GM21526 (cell line): Measurements from ENCODE around the gene NKAIN4.

ENCODE experiments used
- ATAC-seq: cut with Tn5 transposase; IDR thresholded peaks from one replicate; pipeline ENCODE4 v1.9.1; 2021; ENCODE audit warnings: moderate library complexity; ENCODE audit not compliant: unreplicated experiment, low FRiP score

The NKAIN4 gene

DNA sequence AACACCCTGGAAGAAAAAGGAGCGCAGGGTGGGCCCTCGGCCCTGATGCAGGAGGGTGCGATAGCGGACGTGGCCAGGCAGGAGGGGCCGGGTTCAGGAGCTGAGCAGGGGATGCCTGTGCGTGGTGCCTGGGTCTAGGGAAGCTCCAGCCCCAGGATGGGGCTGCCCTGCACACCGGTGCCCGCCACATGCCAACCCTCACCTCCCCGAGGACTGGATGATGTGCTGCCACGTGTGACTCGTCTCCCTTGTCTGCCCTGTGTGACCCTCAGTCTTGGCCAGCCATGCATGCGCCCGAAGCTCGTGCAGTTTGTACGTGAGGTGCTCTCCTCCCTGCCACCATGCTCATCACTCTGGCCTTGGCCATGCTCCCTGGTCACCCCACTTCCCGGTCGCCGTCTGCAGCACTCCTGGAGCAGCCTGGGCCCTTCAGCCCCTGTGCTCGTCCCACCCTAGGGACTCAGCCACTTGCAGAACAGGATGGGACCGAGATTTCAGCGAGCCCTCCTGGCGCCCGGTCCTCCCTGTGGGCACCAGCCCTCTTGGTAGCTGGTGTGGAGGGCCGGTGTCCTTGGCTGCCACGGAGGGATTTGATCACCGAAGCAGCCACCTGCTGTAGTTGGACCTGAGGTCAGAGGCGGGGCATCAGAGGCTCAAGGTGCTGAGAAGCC is 34.5 kb upstream of the NKAIN4 start:
- no peak for ATAC-seq

DNA sequence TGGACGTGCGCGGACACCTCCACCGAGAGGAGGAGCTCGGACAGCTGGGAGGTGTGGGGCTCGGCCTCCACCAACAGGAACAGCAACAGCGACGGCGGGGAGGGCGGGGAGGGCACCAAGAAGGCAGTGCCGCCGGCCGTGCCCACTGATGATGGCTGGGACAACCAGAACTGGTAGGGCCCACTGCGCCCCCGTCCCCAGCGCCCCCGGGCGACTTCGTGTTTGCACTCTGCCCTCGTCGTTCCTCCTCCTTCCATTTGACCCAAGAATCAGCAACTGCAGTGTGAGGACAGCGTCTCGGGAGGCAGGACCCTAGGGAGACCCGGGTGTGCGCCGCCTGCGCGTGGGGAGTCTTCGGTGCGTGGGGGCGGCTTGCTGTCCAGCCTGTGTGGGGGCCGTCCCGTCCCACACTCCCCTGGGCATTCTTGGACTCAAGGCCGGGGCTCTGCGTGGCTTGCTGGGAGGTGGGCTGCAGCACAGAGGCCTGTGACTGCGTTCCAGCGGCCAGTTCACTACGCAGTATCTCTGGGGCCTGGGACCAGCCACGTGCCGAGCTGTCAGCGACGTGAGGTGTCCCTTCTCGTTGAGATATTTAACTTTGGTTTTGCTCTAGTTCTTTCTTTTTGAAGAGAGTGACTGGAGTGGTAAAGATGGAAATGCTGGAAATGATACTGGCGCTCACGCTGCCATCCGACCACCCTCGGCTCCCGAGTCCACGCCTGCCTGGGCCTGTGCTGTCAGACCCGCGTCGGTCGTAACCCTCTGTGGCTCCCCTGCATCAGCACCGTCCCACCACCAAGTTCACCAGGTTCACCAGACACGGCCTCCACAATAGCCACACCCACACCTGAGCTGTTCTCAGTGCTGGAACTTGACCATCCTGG is 33.7 kb upstream of the NKAIN4 start:
- ATAC-seq, result no peak

DNA sequence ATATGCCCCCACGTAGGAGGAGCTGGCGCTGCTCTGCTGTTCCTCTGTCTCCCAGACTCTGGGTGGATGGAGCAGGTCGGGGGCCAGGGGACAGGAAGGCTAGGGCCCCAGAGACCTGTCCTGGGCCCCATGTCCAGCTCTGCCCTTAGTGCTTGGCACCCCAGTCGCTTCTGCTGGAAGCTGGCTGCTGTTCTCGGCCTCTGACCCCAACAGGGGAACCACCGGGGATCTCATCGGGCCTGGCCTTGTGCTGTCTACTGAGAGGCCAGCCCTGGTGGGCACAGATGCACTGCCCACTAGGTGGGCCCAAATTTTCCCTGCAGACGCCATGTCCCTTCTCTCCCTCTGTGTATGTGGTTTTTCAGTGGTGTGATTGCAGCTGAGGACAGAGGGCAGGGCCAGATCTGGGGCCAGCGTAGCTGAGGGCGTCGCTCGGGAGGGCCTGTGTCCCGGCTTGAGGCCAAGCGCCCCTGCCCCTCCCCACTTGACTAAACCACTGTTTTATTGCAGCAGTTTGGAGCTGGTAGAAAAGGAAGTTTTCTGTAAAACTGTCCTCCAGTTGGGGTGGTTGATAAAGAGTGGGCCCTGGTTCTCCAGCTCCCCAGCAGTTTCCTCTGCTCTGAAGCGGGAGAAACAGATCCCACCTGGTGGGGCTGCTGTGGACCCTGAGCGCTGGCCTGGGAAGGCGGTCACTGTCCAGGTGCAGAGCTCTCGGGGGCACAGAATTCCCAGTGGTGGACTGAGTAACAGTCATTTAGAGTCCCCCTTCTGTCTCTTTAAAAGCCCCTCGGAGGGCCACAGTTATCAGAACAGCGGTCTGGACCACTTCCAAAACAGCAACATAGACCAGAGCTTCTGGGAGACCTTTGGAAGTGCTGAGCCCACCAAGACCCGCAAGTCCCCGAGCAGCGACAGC is 32.8 kb upstream of the NKAIN4 start:
- no peak for ATAC-seq

DNA sequence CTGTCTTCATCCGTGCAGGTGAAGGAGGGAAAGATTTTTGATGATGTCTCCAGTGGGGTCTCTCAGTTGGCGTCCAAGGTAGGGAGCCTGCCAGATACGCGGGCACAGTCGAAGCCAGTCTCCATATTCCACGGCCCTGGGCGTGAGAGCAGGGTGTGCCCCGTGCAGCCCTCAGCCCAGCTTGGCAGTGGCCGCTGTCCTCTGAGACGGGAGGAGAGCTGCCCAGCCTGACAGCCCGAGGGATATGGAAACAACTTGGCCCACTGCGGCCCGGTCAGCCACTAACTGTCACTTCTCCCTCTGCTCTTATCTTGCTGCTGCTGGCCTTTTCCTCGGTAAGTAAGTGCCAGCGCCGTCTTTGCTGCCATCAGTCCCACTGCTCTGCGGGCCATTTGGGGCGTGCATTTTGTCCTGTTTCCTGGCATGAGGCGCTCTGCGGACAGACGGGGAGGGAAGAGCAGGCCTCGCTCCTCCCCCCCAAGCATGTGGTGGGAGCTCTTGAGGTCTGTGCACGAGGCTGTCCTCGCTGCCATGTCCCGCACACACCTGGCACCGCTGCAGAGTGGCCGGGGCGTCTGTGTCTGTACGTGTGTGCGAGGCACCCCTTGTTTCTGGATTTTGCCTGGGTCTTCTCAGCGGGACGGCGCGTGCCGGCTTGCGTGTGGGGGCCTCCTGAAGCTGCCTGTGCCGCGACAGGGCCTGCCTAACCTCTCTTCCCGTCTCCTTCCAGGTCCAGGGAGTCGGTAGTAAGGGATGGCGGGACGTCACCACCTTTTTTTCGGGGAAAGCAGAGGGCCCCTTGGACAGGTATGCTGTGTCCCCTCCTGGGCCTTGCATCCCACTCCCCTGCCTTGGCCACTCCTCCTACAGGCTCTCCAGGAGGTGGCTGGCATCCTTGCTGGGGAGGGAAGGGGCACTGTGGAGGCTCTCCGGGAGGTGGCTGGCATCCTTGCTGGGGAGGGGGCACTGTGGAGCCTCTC is 31.7 kb upstream of the NKAIN4 start:
- no peak for ATAC-seq

DNA sequence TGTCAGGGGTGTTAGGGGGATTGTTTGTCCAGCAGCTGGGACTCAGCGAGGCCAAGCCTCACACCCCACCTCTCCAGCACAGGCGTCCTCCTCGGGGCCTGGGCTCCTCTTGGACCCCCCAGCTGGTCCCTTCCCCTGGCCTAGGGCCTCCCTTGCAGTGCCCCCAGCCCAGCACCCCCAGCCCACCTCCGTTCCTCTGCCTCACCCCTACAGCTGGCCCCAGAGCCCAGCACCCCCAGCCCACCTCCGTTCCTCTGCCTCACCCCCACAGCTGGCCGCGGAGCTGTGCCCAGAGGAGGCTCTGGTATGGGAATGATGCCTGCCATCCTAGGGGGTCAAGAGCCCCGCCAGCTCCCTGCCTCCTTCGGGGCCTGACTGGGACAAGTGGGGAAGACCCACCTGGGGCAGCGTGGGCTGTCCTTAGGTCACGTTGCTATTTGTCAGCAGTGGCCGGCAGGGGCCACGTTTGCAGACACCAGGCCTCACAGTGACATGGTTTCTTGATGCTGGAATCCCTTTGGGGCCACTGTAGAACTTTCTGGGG is 30.8 kb upstream of the NKAIN4 start:
- no peak for ATAC-seq

DNA sequence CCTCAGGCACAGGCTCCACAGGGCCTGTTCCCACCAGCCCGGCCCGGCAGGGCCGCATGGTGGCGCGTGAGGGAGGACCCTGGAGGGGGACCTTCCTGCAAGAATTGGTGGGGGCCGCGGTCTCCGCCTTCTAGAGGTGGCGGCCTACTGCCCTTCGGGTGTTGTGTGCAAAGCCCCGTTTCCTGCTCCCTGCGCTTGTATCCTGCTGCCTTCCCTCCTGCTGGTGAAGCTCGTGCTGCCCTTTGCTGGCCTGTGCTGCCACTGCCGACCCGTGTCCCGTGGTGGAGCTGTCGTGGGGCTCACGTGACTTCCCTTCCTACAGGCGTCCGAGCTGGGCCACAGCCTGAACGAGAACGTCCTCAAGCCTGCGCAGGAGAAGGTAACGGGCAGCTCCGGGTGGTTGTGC is 30.3 kb upstream of the NKAIN4 start:
- ATAC-seq, result no peak

DNA sequence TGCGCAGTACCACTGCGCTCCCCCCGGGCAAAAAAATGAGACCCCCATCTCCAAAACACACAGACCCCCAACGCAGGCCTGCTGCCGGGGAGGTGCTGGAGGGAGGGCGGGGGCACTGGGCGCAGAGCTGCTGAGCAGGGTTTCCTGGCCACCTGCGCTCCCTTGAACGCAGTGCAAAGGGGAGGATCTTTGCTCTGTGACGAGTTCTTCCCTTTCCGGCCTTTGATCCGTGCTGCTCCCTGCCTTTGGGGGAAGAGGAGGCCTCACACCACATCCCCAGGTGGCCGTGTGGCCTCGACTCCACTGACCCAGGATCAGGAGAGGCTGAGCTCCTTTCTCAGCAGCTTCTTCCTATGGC is 29.8 kb upstream of the NKAIN4 start:
- no peak for ATAC-seq

DNA sequence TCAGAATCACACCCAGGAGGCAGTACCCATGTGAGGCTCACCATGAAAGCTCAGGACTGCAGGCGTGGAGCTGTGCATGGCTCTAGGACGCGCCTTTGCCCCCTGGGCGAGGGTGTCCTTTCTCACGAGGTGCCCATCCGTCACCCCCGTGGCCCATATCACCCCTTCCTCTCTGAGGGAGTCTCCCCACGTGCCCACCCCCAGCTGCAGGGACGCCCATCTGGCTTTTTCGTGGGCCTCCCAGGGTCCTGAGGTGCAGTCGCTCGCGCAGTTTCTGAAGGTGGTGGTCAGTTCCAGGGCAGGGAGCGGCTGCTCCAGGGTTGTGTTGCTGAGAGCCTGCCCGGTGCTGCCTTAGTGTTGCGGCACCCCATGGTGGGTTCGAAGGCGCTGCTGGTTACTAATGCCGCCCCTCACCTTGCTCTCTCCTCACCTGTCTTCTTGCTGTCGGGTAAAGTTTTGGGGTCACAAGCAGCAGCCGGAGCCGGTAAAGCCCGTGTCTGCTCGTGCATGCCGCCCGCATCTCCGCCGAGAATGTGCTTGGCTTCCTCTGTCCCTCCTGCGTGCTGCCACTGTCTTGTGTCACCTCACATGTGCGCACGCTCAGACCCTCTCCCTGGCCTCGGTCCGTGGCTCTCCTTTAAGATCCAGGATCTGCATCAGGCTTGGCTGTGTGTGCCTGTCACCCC is 29.3 kb upstream of the NKAIN4 start:
- ATAC-seq, result no peak

DNA sequence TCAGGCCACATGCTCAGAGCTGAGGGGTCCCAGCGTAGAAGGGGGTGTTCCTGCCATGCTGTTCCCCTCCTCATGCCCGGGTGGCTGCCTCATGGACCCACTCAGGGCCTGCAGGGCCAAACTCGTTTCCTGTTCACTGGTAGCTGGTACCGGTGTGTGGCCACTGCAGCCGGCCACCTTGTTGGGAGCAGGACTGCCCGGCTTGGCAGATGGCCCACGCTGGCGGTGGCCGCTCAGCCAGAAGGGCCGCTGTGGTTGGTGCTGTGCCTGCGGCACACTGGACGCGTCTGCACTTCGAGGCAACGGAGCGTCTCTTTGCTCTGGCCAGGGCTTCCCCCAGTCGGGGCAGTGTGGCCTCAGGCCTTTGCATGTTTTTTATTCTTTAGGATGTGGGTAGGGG is 28.7 kb upstream of the NKAIN4 start:
- ATAC-seq, result no peak

DNA sequence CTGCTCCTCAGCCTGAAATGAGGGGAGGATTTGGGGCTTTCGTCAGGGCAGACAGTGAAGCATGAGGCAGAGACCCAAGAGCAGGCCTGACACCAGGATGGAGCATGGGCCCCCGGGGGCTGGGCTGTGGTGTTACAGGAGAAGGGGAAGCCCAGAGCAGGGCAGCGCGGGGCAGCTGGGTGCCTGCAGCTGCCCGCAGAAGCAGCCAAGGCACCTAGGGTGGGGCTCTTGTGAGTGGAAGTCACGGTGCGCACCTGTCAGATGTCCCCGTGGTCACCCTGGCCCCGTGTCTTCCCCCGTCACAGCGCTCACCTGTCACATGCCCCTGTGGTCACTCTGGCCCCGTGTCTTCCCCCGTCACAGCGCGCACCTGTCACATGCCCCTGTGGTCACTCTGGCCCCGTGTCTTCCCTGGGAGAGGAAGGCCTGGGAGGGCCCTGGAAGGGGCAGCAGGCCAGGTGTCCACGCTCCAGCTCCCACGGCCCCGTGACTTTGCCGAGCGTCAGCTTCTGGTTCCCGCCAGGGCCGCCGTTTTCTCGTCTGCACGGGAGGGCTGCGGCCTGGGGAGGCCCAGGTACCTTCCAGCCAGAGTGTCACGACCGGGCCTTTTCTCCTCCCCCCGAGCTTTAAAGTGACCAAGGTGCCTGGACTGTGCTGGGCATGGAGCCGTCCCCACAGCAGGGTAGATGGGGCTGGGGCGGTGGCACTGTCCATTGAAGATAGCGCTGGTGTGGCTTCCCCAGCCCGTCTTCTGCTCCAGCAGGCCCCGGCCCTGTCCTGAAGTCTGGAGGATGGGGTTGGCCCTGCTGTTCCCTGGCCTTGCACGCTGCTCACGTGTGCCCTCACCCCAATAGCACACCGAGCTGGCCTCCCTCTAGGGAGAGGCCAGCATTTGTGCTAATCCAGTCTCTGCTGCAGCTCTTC is 27.7 kb upstream of the NKAIN4 start:
- ATAC-seq, result no peak

DNA sequence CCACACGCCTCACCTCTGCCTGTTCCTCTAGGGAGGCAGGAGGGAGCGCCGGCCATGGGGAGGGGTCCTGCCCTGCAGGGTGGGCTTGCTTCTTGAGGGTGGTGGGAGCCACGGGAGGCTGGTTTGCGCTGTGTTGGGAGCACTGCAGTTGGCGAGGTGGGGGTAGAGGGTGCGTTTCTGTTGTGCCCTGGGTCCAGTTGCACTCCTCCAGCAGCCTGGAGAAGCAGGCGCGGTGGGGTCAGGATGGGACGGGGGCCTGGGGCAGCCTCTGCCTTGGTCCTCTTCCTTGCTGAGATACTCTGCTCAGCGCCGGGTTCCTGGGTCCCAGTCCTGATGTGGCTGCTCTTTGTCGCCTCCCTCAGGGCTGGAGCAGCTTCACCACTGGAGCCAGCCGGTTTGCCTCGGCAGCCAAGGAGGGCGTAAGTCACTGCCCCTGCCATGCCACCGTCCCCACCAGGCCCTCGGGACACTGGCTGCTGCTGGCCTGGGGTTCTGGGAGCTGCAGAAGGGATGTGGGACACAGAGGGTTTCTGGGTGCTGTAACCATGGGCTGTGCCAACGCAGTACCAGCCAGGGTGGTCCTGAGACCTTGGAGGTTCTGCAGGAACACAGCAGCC is 26.8 kb upstream of the NKAIN4 start:
- ATAC-seq, result no peak

DNA sequence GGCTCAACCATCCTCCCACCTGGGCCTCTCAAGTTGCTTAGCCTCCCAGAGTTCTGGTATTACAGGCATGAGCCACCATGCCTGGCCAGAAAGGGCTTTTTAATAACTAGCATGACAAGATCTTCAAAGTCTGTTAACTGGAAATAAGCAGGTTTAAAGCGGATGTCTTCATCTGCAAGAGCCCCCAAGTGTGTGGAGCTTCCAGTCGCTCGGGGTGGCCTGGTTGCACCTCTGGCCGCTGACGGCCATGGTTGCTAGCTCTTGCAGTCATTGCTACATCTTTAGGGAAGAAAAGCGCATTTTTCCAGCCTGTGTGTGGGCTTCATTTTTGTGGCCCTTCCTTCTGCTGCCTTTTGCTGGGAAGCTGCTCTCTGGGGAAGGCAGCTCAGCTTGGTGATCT is 26.1 kb upstream of the NKAIN4 start:
- ATAC-seq, result no peak

DNA sequence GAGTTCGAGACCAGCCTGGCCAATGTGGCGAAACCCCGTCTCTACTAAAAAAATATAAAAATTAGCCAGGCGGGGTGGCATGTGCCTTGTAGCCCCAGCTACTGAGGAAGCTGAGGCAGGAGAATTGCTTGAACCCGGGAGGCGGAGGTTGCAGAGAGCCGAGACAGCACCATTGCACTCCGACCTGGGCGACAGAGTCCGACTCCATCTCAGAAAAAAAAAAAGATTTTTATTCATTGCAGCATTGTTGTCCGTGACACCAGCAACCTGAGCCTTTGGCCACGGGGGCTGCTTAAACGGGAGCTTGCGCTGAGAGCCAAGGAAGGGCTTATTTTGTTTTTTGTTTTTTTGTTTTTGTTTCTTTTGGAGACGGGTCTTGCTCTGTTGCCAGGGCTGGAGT is 25.7 kb upstream of the NKAIN4 start:
- no peak for ATAC-seq

DNA sequence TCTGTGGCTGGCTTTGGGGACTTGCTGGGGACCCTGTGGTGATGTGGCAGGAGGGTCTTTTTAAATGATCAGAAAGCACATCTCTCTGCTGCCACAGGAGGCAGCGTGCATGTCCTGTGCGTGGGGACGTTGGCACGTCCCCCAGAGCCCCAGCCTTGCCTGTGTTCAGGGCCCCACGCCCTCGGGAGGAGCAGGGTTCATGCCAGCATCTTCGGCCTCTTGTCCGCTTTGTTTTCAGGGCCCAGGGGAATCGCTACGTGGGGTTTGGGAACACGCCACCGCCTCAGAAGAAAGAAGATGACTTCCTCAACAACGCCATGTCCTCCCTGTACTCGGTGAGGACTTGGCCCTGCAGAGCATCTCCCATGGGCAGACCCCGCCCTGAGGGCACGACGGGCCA is 24.4 kb upstream of the NKAIN4 start:
- ATAC-seq, result no peak

DNA sequence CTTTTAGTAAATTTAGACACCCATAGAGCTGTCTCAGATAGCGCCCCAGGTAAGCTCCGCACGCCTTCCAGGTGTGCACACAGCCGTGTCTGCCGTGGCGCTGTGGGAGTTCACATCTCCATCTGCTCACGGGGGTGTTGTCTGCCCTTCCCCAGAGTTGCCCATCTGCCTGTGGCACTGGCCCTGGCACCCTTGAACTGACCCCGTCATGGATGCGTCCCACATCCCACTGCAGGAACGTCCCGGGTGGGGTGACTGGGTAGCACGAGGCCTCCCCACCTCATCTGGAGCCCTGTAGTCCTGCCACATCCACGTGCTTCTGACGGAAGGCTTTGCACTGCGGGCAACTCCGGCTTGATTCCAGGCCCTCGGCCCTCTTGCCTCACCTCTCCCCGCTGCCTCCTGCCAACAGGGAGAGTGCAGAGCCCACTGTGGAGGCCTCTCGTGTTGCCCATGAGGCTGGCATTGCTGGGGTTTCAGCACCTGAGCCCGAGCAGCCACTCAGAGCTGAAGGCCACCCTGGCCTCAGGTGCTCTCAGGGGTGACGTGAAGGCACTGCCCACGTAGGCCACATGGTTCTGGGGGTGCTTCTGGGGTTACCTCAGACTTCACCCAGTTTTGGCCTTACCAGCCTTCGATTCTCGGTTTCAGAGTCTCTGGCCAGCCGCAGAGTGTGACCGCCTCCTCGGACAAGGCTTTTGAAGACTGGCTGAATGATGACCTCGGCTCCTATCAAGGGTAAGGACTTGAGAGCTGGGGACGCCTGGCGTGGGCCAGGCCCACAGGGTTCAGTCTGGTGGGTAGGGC is 23.4 kb upstream of the NKAIN4 start:
- ATAC-seq, result no peak

DNA sequence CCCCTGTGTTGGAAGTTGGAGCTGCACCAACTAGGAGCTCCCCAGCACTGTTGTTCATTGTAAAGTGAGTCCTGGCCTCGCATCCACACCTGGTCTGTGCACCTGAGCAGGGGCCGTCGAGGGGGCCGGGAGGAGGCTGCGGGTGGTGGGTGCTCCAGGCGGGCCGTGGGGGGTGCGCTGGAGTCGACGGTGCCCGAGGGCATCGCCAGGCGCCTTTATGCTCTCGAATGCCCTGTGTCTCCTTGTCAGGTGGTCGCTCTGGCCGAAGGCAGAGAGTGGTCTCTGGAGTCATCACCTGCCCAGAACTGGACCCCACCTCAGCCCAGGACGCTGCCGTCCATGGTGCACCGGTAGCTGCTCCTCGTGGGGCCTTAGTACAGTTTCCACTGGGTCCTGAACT is 22.7 kb upstream of the NKAIN4 start:
- ATAC-seq, result no peak

DNA sequence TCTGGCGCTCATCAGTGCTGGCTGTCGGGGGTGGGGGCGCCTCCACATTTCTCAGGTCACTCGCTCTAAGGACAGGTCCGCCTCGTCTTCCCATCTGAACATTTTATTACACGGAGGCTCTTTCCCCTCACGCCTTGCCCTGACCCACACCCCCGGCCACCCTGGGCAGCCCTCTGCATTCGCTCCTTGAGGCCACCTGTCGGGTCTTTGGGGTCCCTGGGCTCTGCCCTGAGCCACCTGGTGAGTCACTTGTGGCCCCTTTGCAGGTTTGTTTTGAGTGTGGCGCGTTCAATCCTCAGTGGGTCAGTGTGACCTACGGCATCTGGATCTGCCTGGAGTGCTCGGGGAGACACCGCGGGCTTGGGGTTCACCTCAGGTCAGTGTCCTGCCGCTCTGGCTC is 21.6 kb upstream of the NKAIN4 start:
- ATAC-seq, result no peak
